DND-41 (cell line): ENCODE measurements around the gene ZG16B.

Experiments
- ATAC-seq: fragments of 200-7000 bp; cut with Tn5 transposase; 3 replicates; pipeline ENCODE4 v1.9.1; 2021; ENCODE audit warnings: low read depth; ENCODE audit not compliant: insufficient read depth
- DNase-seq: peaks from one replicate; pipeline ENCODE4 v3.0.0-alpha.2; 2020
- H2AFZ ChIP-seq: 2 replicates; pipeline ENCODE4 v1.6.0; 2012; ENCODE audit warnings: low read depth, low read length
- H3K27ac ChIP-seq: 2 replicates; pipeline ENCODE4 v1.5.1; 2012; ENCODE audit warnings: low read length, inconsistent platforms
- H3K27me3 ChIP-seq: fragments of 200-600 bp; sonication (generic); 2 replicates; pipeline ENCODE4 v1.6.0; 2012; ENCODE audit warnings: low read length, mild to moderate bottlenecking, inconsistent platforms; ENCODE audit not compliant: insufficient read depth, poor library complexity
- H3K36me3 ChIP-seq: 2 replicates; pipeline ENCODE4 v1.5.1; 2012; ENCODE audit warnings: low read length, inconsistent platforms; ENCODE audit not compliant: insufficient read depth
- H3K4me1 ChIP-seq: 2 replicates; pipeline ENCODE4 v1.5.1; 2012; ENCODE audit warnings: mild to moderate bottlenecking, low read length; ENCODE audit not compliant: insufficient read depth
- H3K4me2 ChIP-seq: 2 replicates; pipeline ENCODE4 v1.6.0; 2012; ENCODE audit warnings: mild to moderate bottlenecking, moderate library complexity, low read length, inconsistent platforms; ENCODE audit not compliant: insufficient read depth
- H3K4me3 ChIP-seq, 2 experiments: fragments of 200-600 bp in 1 of 2; shearing (Covaris generic) in 1 of 2; 2 replicates each; pipeline ENCODE4 v1.5.1; 2012 to 2016; ENCODE audit warnings: inconsistent platforms in 2 of 2, low read length in 2 of 2, mild to moderate bottlenecking in 2 of 2, low read depth in 1 of 2, moderate library complexity in 1 of 2
- H3K79me2 ChIP-seq: 2 replicates; pipeline ENCODE4 v1.6.0; 2012; ENCODE audit warnings: low read length, inconsistent platforms; ENCODE audit not compliant: insufficient read depth
- H3K9ac ChIP-seq: 2 replicates; pipeline ENCODE4 v1.6.0; 2012; ENCODE audit warnings: low read depth, mild to moderate bottlenecking, inconsistent platforms, low read length, moderate library complexity
- H3K9me3 ChIP-seq: 2 replicates; pipeline ENCODE4 v1.5.1; 2012; ENCODE audit warnings: low read length, moderate library complexity, mild to moderate bottlenecking, inconsistent platforms; ENCODE audit not compliant: insufficient read depth, severe bottlenecking
- H4K20me1 ChIP-seq: 2 replicates; pipeline ENCODE4 v1.6.0; 2012; ENCODE audit warnings: low read length; ENCODE audit not compliant: insufficient read depth
- EZH2 ChIP-seq: IDR thresholded peaks from 3 replicates; pipeline ENCODE4 v1.6.1; 2012; ENCODE audit warnings: borderline replicate concordance, low read depth, mild to moderate bottlenecking, moderate library complexity, low read length, inconsistent platforms; ENCODE audit not compliant: severe bottlenecking
- TF ChIP-seq, protein P1 (sequence below): IDR thresholded peaks from 2 replicates; pipeline ENCODE4 v1.5.1; 2012; ENCODE audit warnings: borderline replicate concordance, low read length, moderate library complexity, mild to moderate bottlenecking; ENCODE audit not compliant: poor library complexity, severe bottlenecking; ENCODE audit errors: extremely low read depth

ZG16B gene

GRCh38 chr16:2874912-2875362 is 44.8 kb downstream of the ZG16B start:
- TF ChIP-seq, protein P1, sequence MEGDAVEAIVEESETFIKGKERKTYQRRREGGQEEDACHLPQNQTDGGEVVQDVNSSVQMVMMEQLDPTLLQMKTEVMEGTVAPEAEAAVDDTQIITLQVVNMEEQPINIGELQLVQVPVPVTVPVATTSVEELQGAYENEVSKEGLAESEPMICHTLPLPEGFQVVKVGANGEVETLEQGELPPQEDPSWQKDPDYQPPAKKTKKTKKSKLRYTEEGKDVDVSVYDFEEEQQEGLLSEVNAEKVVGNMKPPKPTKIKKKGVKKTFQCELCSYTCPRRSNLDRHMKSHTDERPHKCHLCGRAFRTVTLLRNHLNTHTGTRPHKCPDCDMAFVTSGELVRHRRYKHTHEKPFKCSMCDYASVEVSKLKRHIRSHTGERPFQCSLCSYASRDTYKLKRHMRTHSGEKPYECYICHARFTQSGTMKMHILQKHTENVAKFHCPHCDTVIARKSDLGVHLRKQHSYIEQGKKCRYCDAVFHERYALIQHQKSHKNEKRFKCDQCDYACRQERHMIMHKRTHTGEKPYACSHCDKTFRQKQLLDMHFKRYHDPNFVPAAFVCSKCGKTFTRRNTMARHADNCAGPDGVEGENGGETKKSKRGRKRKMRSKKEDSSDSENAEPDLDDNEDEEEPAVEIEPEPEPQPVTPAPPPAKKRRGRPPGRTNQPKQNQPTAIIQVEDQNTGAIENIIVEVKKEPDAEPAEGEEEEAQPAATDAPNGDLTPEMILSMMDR: peak; percentile 85
- TF ChIP-seq EZH2: no peak
- H3K27ac ChIP-seq: no peak overlapping the region
- peak; percentile 99 for ATAC-seq
- no peak overlapping the region for H3K4me3 ChIP-seq
- H3K4me2 ChIP-seq: peak overlapping the region; percentile 49
- no peaks in the 10 kb centered on the region for H4K20me1 ChIP-seq
- DNase-seq: peak; percentile 71
- no peaks in the 10 kb centered on the region for H3K79me2 ChIP-seq
- H3K9ac ChIP-seq: peak overlapping the region; percentile 30; the same call in 1 of the 2 replicates
- H3K9me3 ChIP-seq: peaks cover 3% of the 10 kb centered on the region
- no peaks in the 10 kb centered on the region for H3K36me3 ChIP-seq
- H3K4me1 ChIP-seq: peaks cover 11% of the 10 kb centered on the region
- peak overlapping the region; percentile 66 for H2AFZ ChIP-seq
- no peaks in the 10 kb centered on the region for H3K27me3 ChIP-seq

GRCh38 chr16:2879854-2880508 is 49.9 kb downstream of the ZG16B start:
- DNase-seq (no peak), ATAC-seq (no peak)
- H2AFZ ChIP-seq: no peak overlapping the region
- no peak overlapping the region for H3K27ac ChIP-seq
- H3K4me1 ChIP-seq: peaks cover 27% of the 10 kb centered on the region
- no peak for TF ChIP-seq EZH2
- TF ChIP-seq, protein P1: no peak
- no peaks in the 10 kb centered on the region; the same call in 1 of the 2 replicates for H3K36me3 ChIP-seq
- no peaks in the 10 kb centered on the region for H3K27me3 ChIP-seq
- no peak overlapping the region for H3K4me3 ChIP-seq
- no peak overlapping the region for H3K9ac ChIP-seq
- H3K4me2 ChIP-seq: no peak overlapping the region
- no peaks in the 10 kb centered on the region for H4K20me1 ChIP-seq
- H3K9me3 ChIP-seq: peaks cover 10% of the 10 kb centered on the region
- H3K79me2 ChIP-seq: peaks cover 14% of the 10 kb centered on the region
